Stomach (tissue), 9 donors: Measurements from ENCODE around the gene COX4I1. TPM values are rescaled to one million over a fixed set of nuclear protein-coding genes. Genes with fewer than 3 reads are reported as not detected.

Experiments used
- DNase-seq, 2 donors: peaks; one replicate each; pipeline versions ENCODE4 v3.0.0 to v3.0.0-alpha.2; 2013 to 2019
- H3K27ac ChIP-seq, 5 donors: fragments of 200-600 bp in 4 of 5; sonication (generic) in 4 of 5; one replicate each; pipeline ENCODE4 v1.5.1; 2013 to 2019; ENCODE audit warnings: mild to moderate bottlenecking in 1 of 5, moderate library complexity in 1 of 5
- H3K27me3 ChIP-seq, 3 donors: fragments of 200-600 bp; sonication (generic); one replicate each; pipeline ENCODE4 v1.5.1; 2017 to 2019; ENCODE audit warnings: mixed run types in 1 of 3
- H3K36me3 ChIP-seq, 4 donors: fragments of 200-600 bp; sonication (generic); 1 replicate in 3 of 4; 2 replicates in 1 of 4; pipeline ENCODE4 v1.5.1; 2016 to 2019
- H3K4me1 ChIP-seq, 4 donors: fragments of 200-600 bp; sonication (generic); one replicate each; pipeline ENCODE4 v1.5.1; 2016 to 2019
- H3K4me3 ChIP-seq, 4 donors: fragments of 200-600 bp; sonication (generic) in 3 of 4; one replicate each; pipeline ENCODE4 v1.5.1; 2016 to 2019; ENCODE audit warnings: mild to moderate bottlenecking in 1 of 4
- H3K9me3 ChIP-seq, 4 donors: fragments of 200-600 bp; sonication (generic); one replicate each; pipeline ENCODE4 v1.5.1; 2016 to 2019
- CTCF ChIP-seq, 7 experiments: fragments of 450-650 bp in 4 of 7; fragments of 200-600 bp in 3 of 7; sonication (generic) in 3 of 7; IDR thresholded peaks; one replicate each; pipeline ENCODE4 v1.5.1; 2016 to 2019; ENCODE audit warnings: antibody characterized with exemption in 7 of 7, control low read depth in 2 of 7, mild to moderate bottlenecking in 1 of 7
- EP300 ChIP-seq: sonication (generic); formaldehyde crosslinking; IDR thresholded peaks from one replicate; pipeline ENCODE4 v1.6.1; 2017; ENCODE audit warnings: antibody characterized with exemption
- POLR2A ChIP-seq, 4 donors: fragments of 450-650 bp; IDR thresholded peaks; one replicate each; pipeline ENCODE4 v1.6.1; 2016; ENCODE audit warnings: antibody characterized with exemption in 4 of 4, control low read depth in 2 of 4, mild to moderate bottlenecking in 1 of 4, moderate library complexity in 1 of 4
- POLR2AphosphoS5 ChIP-seq, 3 donors: sonication (generic); formaldehyde crosslinking; IDR thresholded peaks; one replicate each; pipeline ENCODE4 v1.6.1; 2016; ENCODE audit warnings: antibody characterized with exemption in 3 of 3
- WGBS, 5 donors: extraction: QIAGEN DNeasy Blood & Tissue Kit in 3 of 5; methylation state at CpG; one replicate each; pipeline versions ENCODE4 v1.1.5 to v1.1.7; 2013 to 2018; 5-methylcytosine and 5-hydroxymethylcytosine counted together
- intact Hi-C: fragments of 100-400 bp; cut with DNase I; formaldehyde crosslinking; loops from one replicate; pipeline ENCODE4 v1.15.1; 2023; ENCODE audit warnings: low total_unique reads
- polyA plus RNA-seq, 3 donors: library from polyadenylated mRNA; stranded (reverse); fragments of 200-250 nt; gene quantifications; one replicate each; pipeline ENCODE4 v1.2.3, GENCODE V29; 2013
- small RNA-seq, 4 donors: library from RNA; depleted of rRNA; stranded (forward); fragments of <200 nt; gene quantifications; one replicate each; pipeline ENCODE3, GENCODE V24; 2016
- total RNA-seq, 5 donors: library from RNA; depleted of rRNA; stranded (reverse); fragments of >200 nt; gene quantifications; one replicate each; pipeline versions ENCODE4 v1.1.0 to v1.2.3, GENCODE V29; 2014 to 2016
- donor health status: healthy with polysubstance abuse.
- donor health status: Bipolar disorder and iron deficiency.
- donor health status: healthy.

Gene COX4I1
- total and polyA plus RNA-seq, 8 donors: 57.2 to 1,368 (median 668) TPM

- no peaks in the 10 kb centered on the region for H3K36me3 ChIP-seq
- peaks cover 0 to 4% (median 0%) of the 10 kb centered on the region in 4 donors for H3K4me1 ChIP-seq
- no peak overlapping the region for H3K4me3 ChIP-seq
- H3K9me3 ChIP-seq: peaks cover 0 to 3% (median 0%) of the 10 kb centered on the region in 4 donors
- DNase-seq: no peak
- intact Hi-C loops: no loop called here
- H3K27ac ChIP-seq: no peak overlapping the region
- 72 to 89% (median 82%) methylated on average over 6 of the region's 6 CpGs for WGBS, 5 donors
- TF ChIP-seq POLR2AphosphoS5 (IDR thresholded peaks at IDR 0.05): no peak
- H3K27me3 ChIP-seq: peaks cover 0 to 4% (median 0%) of the 10 kb centered on the region in 3 donors
Measured at GRCh38 chr16:85856079-85856478, 56.6 kb downstream of the COX4I1 start.

GRCh38 chr16:85856585-85856984, 57.1 kb downstream of the COX4I1 start:
- Histone ChIP-seq H3K9me3 (peaks cover 0 to 3% (median 0%) of the 10 kb centered on the region in 4 donors), H3K27me3 (peaks cover 0 to 4% (median 0%) of the 10 kb centered on the region in 3 donors), H3K36me3 (no peaks in the 10 kb centered on the region), H3K4me1 (peaks cover 0 to under 1% (median 0%) of the 10 kb centered on the region in 4 donors), H3K27ac (no peak overlapping the region), H3K4me3 (no peak overlapping the region)
- WGBS, 5 donors: 77 to 85% (median 80%) methylated on average over 5 of the region's 5 CpGs
- intact Hi-C loops: no loop called here
- no peak for TF ChIP-seq CTCF (IDR thresholded peaks at IDR 0.05)
- no peak for TF ChIP-seq POLR2A (IDR thresholded peaks at IDR 0.05)
- no peak for TF ChIP-seq POLR2AphosphoS5 (IDR thresholded peaks at IDR 0.05)
- TF ChIP-seq EP300: no peak
- no peak for DNase-seq

Small RNA genes lying within 50 kb of the gene (small RNA-seq; reads per million reads assigned to genes)
- gene RNU1-103P: 0 reads per million in 4 donors

Other genes starting within 250 kb of the COX4I1 start
- gene GSE1, start 186.4 kb upstream of the COX4I1 start, total RNA-seq: 100 to 1,000 TPM in 4 of 5 donors, 10 to 100 TPM in 1; 58.2 to 294 (median 141) TPM
- gene GSE1, start 186.4 kb upstream of the COX4I1 start, polyA plus RNA-seq: 10 to 100 TPM; 11.8 to 21.1 (median 12.9) TPM
- 1 to 10 TPM in 3 of 5 donors, under 1 TPM in 1, not detected in 1; 0.87 to 2.0 (median 1.9) TPM for gene GINS2, start 110.7 kb upstream of the COX4I1 start, total RNA-seq
- 1 to 10 TPM; 1.5 to 3.6 (median 2.9) TPM for gene GINS2, start 110.7 kb upstream of the COX4I1 start, polyA plus RNA-seq
- 10 to 100 TPM in 1 of 5 donors, 1 to 10 TPM in 2, not detected in 2; 1.1 to 24.9 (median 2.9) TPM for gene C16orf74, start 48.6 kb upstream of the COX4I1 start, total RNA-seq
- 10 to 100 TPM in 1 of 3 donors, 1 to 10 TPM in 1, not detected in 1; 4.6 to 12.4 TPM for gene C16orf74, start 48.6 kb upstream of the COX4I1 start, polyA plus RNA-seq
- gene EMC8, start 151 bp upstream of the COX4I1 start, total RNA-seq: 10 to 100 TPM in 4 of 5 donors, 1 to 10 TPM in 1; 1.8 to 38.8 (median 20.0) TPM
- 10 to 100 TPM; 10.5 to 18.0 (median 11.3) TPM for gene EMC8, start 151 bp upstream of the COX4I1 start, polyA plus RNA-seq
- 10 to 100 TPM; 10.3 to 49.8 (median 20.3) TPM for gene IRF8, start 99.5 kb downstream of the COX4I1 start, total RNA-seq
- gene IRF8, start 99.5 kb downstream of the COX4I1 start, polyA plus RNA-seq: 1 to 10 TPM; 5.2 to 8.2 (median 7.3) TPM